Small intestine (tissue), 7 donors: Measurements from ENCODE around the gene ANKFY1. TPM values are rescaled to one million over a fixed set of nuclear protein-coding genes. Genes with fewer than 3 reads are reported as not detected.

Experiments used
- DNase-seq, 2 donors: peaks; one replicate each; pipeline versions ENCODE4 v3.0.0 to v3.0.0-alpha.2; 2013
- FAIRE-seq: peaks from 2 replicates; lab custom pipeline; 2012; peaks lifted over from hg19 to GRCh38; lab: Jason Lieb, UNC
- H3K27ac ChIP-seq, 3 donors: one replicate each; pipeline ENCODE4 v1.5.1; 2013; ENCODE audit warnings: low read length in 2 of 3, mild to moderate bottlenecking in 2 of 3, control low read depth in 1 of 3, inconsistent platforms in 1 of 3, low read depth in 1 of 3, moderate library complexity in 1 of 3
- H3K27me3 ChIP-seq, 3 donors: one replicate each; pipeline ENCODE4 v1.6.1; 2013; ENCODE audit warnings: low read length in 3 of 3, inconsistent platforms in 1 of 3; ENCODE audit not compliant: control insufficient read depth in 3 of 3, insufficient read depth in 3 of 3
- H3K36me3 ChIP-seq, 3 donors: one replicate each; pipeline ENCODE4 v1.6.1; 2013; ENCODE audit warnings: low read length in 3 of 3, inconsistent platforms in 1 of 3, low read depth in 1 of 3, mild to moderate bottlenecking in 1 of 3, moderate library complexity in 1 of 3; ENCODE audit not compliant: control insufficient read depth in 3 of 3, insufficient read depth in 2 of 3
- H3K4me1 ChIP-seq, 3 donors: one replicate each; pipeline ENCODE4 v1.6.1; 2013; ENCODE audit warnings: low read length in 2 of 3, inconsistent platforms in 1 of 3, low read depth in 1 of 3, mild to moderate bottlenecking in 1 of 3, moderate library complexity in 1 of 3; ENCODE audit not compliant: control insufficient read depth in 3 of 3, insufficient read depth in 2 of 3
- H3K4me3 ChIP-seq, 3 donors: one replicate each; pipeline ENCODE4 v1.5.1; 2013; ENCODE audit warnings: low read length in 3 of 3, control low read depth in 1 of 3, inconsistent platforms in 1 of 3, low read depth in 1 of 3, mild to moderate bottlenecking in 1 of 3, moderate library complexity in 1 of 3
- H3K9me3 ChIP-seq, 2 donors: one replicate each; pipeline ENCODE4 v1.6.1; 2013; ENCODE audit warnings: low read depth in 1 of 2, low read length in 1 of 2; ENCODE audit not compliant: control insufficient read depth in 2 of 2, insufficient read depth in 1 of 2
- WGBS, 3 donors: extraction: QIAGEN DNeasy Blood & Tissue Kit; methylation state at CpG; one replicate each; pipeline ENCODE4 v1.1.7; 2013; 5-methylcytosine and 5-hydroxymethylcytosine counted together
- polyA plus RNA-seq, 4 donors: library from polyadenylated mRNA; stranded (reverse) in 3 of 4; unstranded in 1 of 4; fragments of 200-250 nt in 3 of 4; fragments of 120-200 nt in 1 of 4; gene quantifications; one replicate each; pipeline versions ENCODE4 v1.2.1 to v1.2.3, GENCODE V29; 2013
- donor health status: healthy with polysubstance abuse.
- donor health status: control.
- donor health status: control.
- donor health status: Bipolar disorder and iron deficiency.
- donor health status: healthy.

The ANKFY1 gene
- polyA plus RNA-seq, 4 donors = 5.7 to 32.8 (median 11.7) TPM

GRCh38 chr17:4120332-4120731, 143.4 kb downstream of the ANKFY1 start:
- no peaks in the 10 kb centered on the region for H3K27me3 ChIP-seq
- H3K4me3 ChIP-seq = no peak overlapping the region
- no peaks in the 10 kb centered on the region for H3K9me3 ChIP-seq
- DNase-seq (no peak), FAIRE-seq (no peak)
- 69 to 78% (median 77%) methylated on average over 3 of the region's 3 CpGs for WGBS, 3 donors
- H3K27ac ChIP-seq = no peak overlapping the region
- H3K4me1 ChIP-seq = peaks cover 0 to 6% (median 0%) of the 10 kb centered on the region in 3 donors
- H3K36me3 ChIP-seq = peaks cover 23 to 56% (median 39%) of the 10 kb centered on the region in 3 donors

- 70 to 73% (median 72%) methylated on average over 4 of the region's 4 CpGs for WGBS, 3 donors
- Histone ChIP-seq H3K9me3 (no peaks in the 10 kb centered on the region), H3K4me3 (no peak overlapping the region), H3K27ac (no peak overlapping the region), H3K27me3 (no peaks in the 10 kb centered on the region), H3K36me3 (peaks cover 23 to 56% (median 38%) of the 10 kb centered on the region in 3 donors), H3K4me1 (peaks cover 0 to 6% (median 0%) of the 10 kb centered on the region in 3 donors)
- DNase-seq (no peak), FAIRE-seq (no peak)
Observed at GRCh38 chr17:4119299-4119698, 144.5 kb downstream of the ANKFY1 start.

GRCh38 chr17:4118015-4118743, 145.6 kb downstream of the ANKFY1 start:
- no peaks in the 10 kb centered on the region for H3K27me3 ChIP-seq
- peak overlapping the region in 2 of 3 donors; percentile 36 to 64 for H3K27ac ChIP-seq
- H3K36me3 ChIP-seq = peaks cover 23 to 60% (median 33%) of the 10 kb centered on the region in 3 donors
- peaks cover 0 to 6% (median 0%) of the 10 kb centered on the region in 3 donors for H3K4me1 ChIP-seq
- WGBS, 3 donors = 72 to 87% (median 73%) methylated on average over 8 of the region's 8 CpGs
- H3K4me3 ChIP-seq = no peak overlapping the region
- no peak for FAIRE-seq
- H3K9me3 ChIP-seq = no peaks in the 10 kb centered on the region
- peak; percentile 25 to 27 for DNase-seq

GRCh38 chr17:4116516-4116915, 147.3 kb downstream of the ANKFY1 start:
- H3K27me3 ChIP-seq = no peaks in the 10 kb centered on the region
- FAIRE-seq (no peak), DNase-seq (no peak)
- H3K4me1 ChIP-seq = peaks cover 0 to 2% (median 0%) of the 10 kb centered on the region in 3 donors
- H3K4me3 ChIP-seq = no peak overlapping the region
- no peaks in the 10 kb centered on the region for H3K9me3 ChIP-seq
- no peak overlapping the region for H3K27ac ChIP-seq
- WGBS, 3 donors = 64 to 77% (median 69%) methylated on average over 4 of the region's 4 CpGs
- peaks cover 25 to 60% (median 34%) of the 10 kb centered on the region in 3 donors for H3K36me3 ChIP-seq

Other genes starting within 250 kb of the ANKFY1 start
- 10 to 100 TPM; 22.4 to 52.8 (median 34.2) TPM for gene ZZEF1, start 120.9 kb downstream of the ANKFY1 start, polyA plus RNA-seq
- 10 to 100 TPM; 18.1 to 34.0 (median 26.7) TPM for gene CYB5D2, start 120.8 kb downstream of the ANKFY1 start, polyA plus RNA-seq
- gene UBE2G1, start 102.7 kb upstream of the ANKFY1 start, polyA plus RNA-seq = 10 to 100 TPM; 15.7 to 45.0 (median 31.4) TPM
- gene SPNS3, start 170.0 kb upstream of the ANKFY1 start, polyA plus RNA-seq = 1 to 10 TPM in 3 of 4 donors, under 1 TPM in 1; 0.45 to 8.1 (median 2.4) TPM
- gene SPNS2, start 234.9 kb upstream of the ANKFY1 start, polyA plus RNA-seq = 10 to 100 TPM in 2 of 4 donors, 1 to 10 TPM in 2; 6.3 to 37.3 (median 22.3) TPM